Transverse colon (tissue), 4 donors: ENCODE data around the gene YIPF1. TPM values are rescaled to one million over a fixed set of nuclear protein-coding genes. Genes with fewer than 3 reads are reported as not detected.
"Not testable (repeated sequence)": the region's sequence is repeated elsewhere in the genome, so short reads cannot be mapped to it uniquely, and the experiment has no call there.

Experiments used
- DNase-seq: peaks from one replicate; pipeline ENCODE4 v3.0.0-alpha.2; 2019
- H3K27ac ChIP-seq, 4 donors: fragments of 200-600 bp; sonication (generic); 2 replicates each; pipeline ENCODE4 v1.5.1; 2016 to 2018; ENCODE audit warnings: inconsistent platforms in 4 of 4
- H3K27me3 ChIP-seq: fragments of 200-600 bp; sonication (generic); 2 replicates; pipeline ENCODE4 v1.5.1; 2017; ENCODE audit warnings: inconsistent platforms
- H3K36me3 ChIP-seq, 4 donors: fragments of 200-600 bp; sonication (generic); 2 replicates each; pipeline ENCODE4 v1.5.1; 2017 to 2019; ENCODE audit warnings: inconsistent platforms in 4 of 4
- H3K4me1 ChIP-seq, 4 donors: fragments of 200-600 bp; sonication (generic); 2 replicates each; pipeline ENCODE4 v1.5.1; 2017 to 2020; ENCODE audit warnings: inconsistent platforms in 4 of 4
- H3K4me3 ChIP-seq, 4 donors: fragments of 200-600 bp; sonication (generic); 1 replicate in 1 of 4; 2 replicates in 3 of 4; pipeline versions ENCODE4 v1.5.1 to v1.6.1; 2017 to 2019; ENCODE audit warnings: inconsistent platforms in 4 of 4
- H3K9me3 ChIP-seq, 2 donors: fragments of 200-600 bp; sonication (generic); 2 replicates each; pipeline ENCODE4 v1.5.1; 2017 to 2019; ENCODE audit warnings: inconsistent platforms in 2 of 2
- CTCF ChIP-seq, 5 experiments: fragments of 200-600 bp in 3 of 5; fragments of 450-650 bp in 2 of 5; sonication (generic) in 3 of 5; IDR thresholded peaks; 1 replicate in 2 of 5; 2 replicates in 3 of 5; pipeline ENCODE4 v1.5.1; 2016 to 2017; ENCODE audit warnings: antibody characterized with exemption in 5 of 5, inconsistent platforms in 3 of 5, mild to moderate bottlenecking in 2 of 5, moderate library complexity in 1 of 5
- EP300 ChIP-seq: sonication (generic); formaldehyde crosslinking; IDR thresholded peaks from one replicate; pipeline ENCODE4 v1.6.1; 2017; ENCODE audit warnings: antibody characterized with exemption, low read depth
- POLR2A ChIP-seq: fragments of 450-650 bp; IDR thresholded peaks from one replicate; pipeline ENCODE4 v1.6.1; 2016; ENCODE audit warnings: antibody characterized with exemption, mild to moderate bottlenecking, moderate library complexity
- POLR2AphosphoS5 ChIP-seq, 3 donors: sonication (generic); formaldehyde crosslinking; IDR thresholded peaks; one replicate each; pipeline ENCODE4 v1.6.1; 2016; ENCODE audit warnings: antibody characterized with exemption in 3 of 3
- WGBS, 2 donors: methylation state at CpG; one replicate each; pipeline ENCODE4 v1.1.5; 2018; ENCODE audit warnings: low coverage in 1 of 2; 5-methylcytosine and 5-hydroxymethylcytosine counted together
- in situ Hi-C, 4 donors: fragments of 200-750 bp; cut with MboI; loops; one replicate each; pipeline versions ENCODE4 v1.15.0 to v1.15.1; 2017; ENCODE audit warnings: low sequenced_read_pairs in 3 of 4, low pct_ligation_motif_present in 1 of 4, low pct_unique_long_range_greater_than_20kb in 1 of 4
- intact Hi-C: fragments of 100-400 bp; cut with DNase I; formaldehyde crosslinking; loops from one replicate; pipeline ENCODE4 v1.15.1; 2023; ENCODE audit warnings: low total_unique reads
- total RNA-seq, 4 donors: library from RNA; depleted of rRNA; stranded (reverse); fragments of >200 nt; gene quantifications; one replicate each; pipeline ENCODE4 v1.1.0, GENCODE V29; 2016

The YIPF1 gene
- total RNA-seq, 4 donors from 2014 or later: 10.1 to 24.6 (median 17.4) TPM

DNA sequence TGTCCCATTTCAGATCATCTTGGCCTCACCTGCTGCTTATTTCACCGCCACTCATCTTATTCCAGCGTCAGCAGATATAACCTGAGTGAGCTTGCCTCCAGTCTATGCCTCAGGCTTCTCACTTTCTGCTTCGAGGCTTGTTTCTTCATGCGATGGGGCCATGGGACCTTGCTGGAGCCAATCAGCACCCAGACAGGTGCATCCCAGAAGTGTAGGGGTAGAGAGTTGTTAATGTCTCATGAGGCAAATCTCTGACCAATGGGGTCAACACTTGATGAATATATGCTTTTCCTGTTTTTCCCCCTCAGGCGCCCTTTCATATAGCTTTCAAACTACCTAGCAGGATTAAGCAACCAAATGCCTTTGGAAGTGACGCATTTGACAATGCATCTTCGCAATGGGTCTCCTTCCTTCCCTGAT lies 935 bp upstream of the YIPF1 start:
- 64 to 70% methylated on average over 3 to 7 of the region's 7 CpGs for WGBS, 2 donors
- H3K27me3 ChIP-seq: no peaks in the 10 kb centered on the region
- H3K4me1 ChIP-seq: peaks cover 0 to 18% (median 11%) of the 10 kb centered on the region in 4 donors
- peak overlapping the region in 3 of 4 donors; percentile 89 to 98 (median 95) for H3K4me3 ChIP-seq
- H3K27ac ChIP-seq: peak overlapping the region; percentile 81 to 91 (median 86)
- DNase-seq: no peak
- peaks cover 0 to 2% (median 0%) of the 10 kb centered on the region in 4 donors for H3K36me3 ChIP-seq
- H3K9me3 ChIP-seq: no peaks in the 10 kb centered on the region
- TF ChIP-seq POLR2A (no peak), CTCF (IDR thresholded peaks at IDR 0.05) (no peak), POLR2AphosphoS5 (IDR thresholded peaks at IDR 0.05) (no peak), EP300 (no peak)
- intact Hi-C loops (no loop called here), in situ Hi-C loops (no loop called here)

DNA sequence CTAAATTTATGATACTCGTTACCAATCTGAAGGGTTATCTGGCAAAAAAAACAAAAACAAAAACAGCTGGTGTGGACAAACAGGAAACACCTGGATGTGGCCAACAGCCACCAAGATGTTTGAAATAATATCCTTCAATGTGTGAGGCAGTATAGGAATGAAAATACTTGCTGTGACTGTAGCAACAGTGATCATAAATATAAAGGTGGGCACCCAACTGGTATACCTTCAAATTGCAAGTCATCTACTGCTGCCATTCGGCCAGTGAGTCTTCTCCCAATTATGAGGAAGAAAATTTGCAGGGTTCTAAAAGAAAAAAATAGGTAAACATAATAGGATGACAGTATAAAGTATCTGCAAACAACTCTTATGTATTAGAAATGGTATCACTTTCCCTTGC lies 916 bp downstream of the YIPF1 start:
- peak overlapping the region in 3 of 4 donors; percentile 89 to 98 (median 95) for H3K4me3 ChIP-seq
- in situ Hi-C loops: loop anchor here in 1 of 4 donors (10.0 kb wide), 1 partner anchor 66 kb away; no protein-coding TSS in a partner anchor
- WGBS, 2 donors: 50 to 54% methylated on average over 2 of the region's 2 CpGs

GRCh38 chr1:53883600-53883999 lies 6.0 kb downstream of the YIPF1 start:
- H3K4me3 ChIP-seq, DNase-seq, intact Hi-C loops, H3K27ac ChIP-seq, H3K27me3 ChIP-seq, H3K9me3 ChIP-seq, H3K4me1 ChIP-seq: not testable (repeated sequence)
- H3K36me3 ChIP-seq: peaks cover 0 to 12% (median 3%) of the 10 kb centered on the region in 4 donors
- in situ Hi-C loops: loop anchor here in 1 of 4 donors (10.0 kb wide), 1 partner anchor 71 kb away; no protein-coding TSS in a partner anchor
- 92 to 96% methylated on average over 3 to 6 of the region's 6 CpGs for WGBS, 2 donors

More for the DNA sequence above, 916 bp downstream of the YIPF1 start:
- H3K9me3 ChIP-seq: no peaks in the 10 kb centered on the region
- H3K27me3 ChIP-seq: no peaks in the 10 kb centered on the region
- peaks cover 0 to 18% (median 11%) of the 10 kb centered on the region in 4 donors for H3K4me1 ChIP-seq
- TF ChIP-seq POLR2AphosphoS5 (IDR thresholded peaks at IDR 0.05): no peak
- TF ChIP-seq POLR2A: no peak
- TF ChIP-seq CTCF (IDR thresholded peaks at IDR 0.05): no peak
- TF ChIP-seq EP300: no peak
- H3K36me3 ChIP-seq: peaks cover 0 to 2% (median 0%) of the 10 kb centered on the region in 4 donors
- peak overlapping the region; percentile 81 to 91 (median 86) for H3K27ac ChIP-seq
- no peak for DNase-seq
- intact Hi-C loops: no loop called here

DNA sequence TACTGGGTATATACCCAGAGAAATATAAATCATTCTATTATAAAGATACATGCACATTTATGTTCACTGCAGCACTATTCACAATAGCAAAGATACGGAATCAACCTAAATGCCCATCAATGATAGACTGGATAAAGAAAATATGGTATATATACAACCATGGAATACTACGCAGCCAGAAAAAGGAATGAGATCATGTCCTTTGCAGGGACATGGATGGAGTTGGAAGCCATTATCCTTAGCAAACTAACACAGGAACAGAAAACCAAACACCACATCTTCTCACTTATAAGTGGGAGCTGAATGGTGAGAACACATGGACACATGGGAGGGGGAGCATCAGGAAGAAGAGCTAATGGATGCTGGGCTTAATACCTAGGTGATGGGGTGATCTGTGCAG lies 7.7 kb downstream of the YIPF1 start:
- DNase-seq, intact Hi-C loops, H3K27ac ChIP-seq, H3K9me3 ChIP-seq, H3K4me1 ChIP-seq, H3K27me3 ChIP-seq, H3K4me3 ChIP-seq: not testable (repeated sequence)
- in situ Hi-C loops: loop anchor here in 1 of 4 donors (10.0 kb wide), 1 partner anchor 73 kb away; no protein-coding TSS in a partner anchor
- WGBS, 2 donors: 77 to 100% methylated on average over 2 of the region's 2 CpGs
- H3K36me3 ChIP-seq: peaks cover 0 to 23% (median 9%) of the 10 kb centered on the region in 4 donors

DNA sequence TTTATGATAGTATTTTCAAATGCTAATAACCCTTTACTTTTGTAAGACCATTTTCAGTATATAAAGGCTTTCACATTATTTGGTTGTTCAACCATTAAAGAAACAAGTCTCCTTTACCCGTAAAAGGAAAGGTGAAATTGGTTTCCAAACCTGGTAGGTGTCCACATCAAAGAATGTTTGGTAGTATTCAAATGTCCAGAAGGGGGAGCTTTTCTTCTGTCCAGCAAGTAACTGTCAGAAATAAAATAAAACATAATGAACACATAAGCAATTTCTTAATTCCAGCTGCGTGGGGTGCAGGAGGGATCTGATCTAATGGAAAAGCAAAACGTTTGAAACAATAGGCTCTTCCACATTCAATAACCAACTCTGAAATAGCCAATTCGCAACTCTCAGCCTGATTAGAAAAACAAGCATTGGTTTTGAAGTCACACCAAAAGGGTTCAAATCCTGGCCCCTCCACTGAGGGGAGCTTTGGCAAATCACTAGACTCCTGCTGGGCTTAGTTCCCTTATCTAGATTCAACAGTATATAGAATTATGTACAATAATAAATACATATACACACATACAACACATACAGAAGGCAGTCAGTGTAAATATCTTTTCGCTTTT lies 11.0 kb downstream of the YIPF1 start:
- intact Hi-C loops (no loop called here), in situ Hi-C loops (loop anchor here in 1 of 4 donors (10.0 kb wide), 1 partner anchor 76 kb away; no protein-coding TSS in a partner anchor)
- Histone ChIP-seq H3K9me3 (no peaks in the 10 kb centered on the region), H3K27me3 (no peaks in the 10 kb centered on the region), H3K36me3 (peaks cover 0 to 40% (median 20%) of the 10 kb centered on the region in 4 donors), H3K4me1 (no peaks in the 10 kb centered on the region), H3K4me3 (no peak overlapping the region), H3K27ac (no peak overlapping the region)
- 40 to 48% methylated on average over 4 to 5 of the region's 5 CpGs for WGBS, 2 donors
- no peak for DNase-seq
- TF ChIP-seq CTCF (IDR thresholded peaks at IDR 0.05) (peak; percentile 44 to 65 (median 58)), POLR2AphosphoS5 (IDR thresholded peaks at IDR 0.05) (no peak)

GRCh38 chr1:53875150-53875549 lies 14.4 kb downstream of the YIPF1 start:
- DNase-seq, H3K27me3 ChIP-seq, H3K9me3 ChIP-seq, H3K4me3 ChIP-seq, H3K4me1 ChIP-seq, H3K27ac ChIP-seq, intact Hi-C loops: not testable (repeated sequence)
- WGBS, 2 donors: 89 to 100% methylated on average over 2 of the region's 2 CpGs
- in situ Hi-C loops: loop anchor here in 1 of 4 donors (10.0 kb wide), 1 partner anchor 80 kb away; no protein-coding TSS in a partner anchor
- H3K36me3 ChIP-seq: peaks cover 0 to 51% (median 23%) of the 10 kb centered on the region in 4 donors
